ENCODE measurements around the gene DLL1.
"Not testable (repeated sequence)": the region's sequence is repeated elsewhere in the genome, so short reads cannot be mapped to it uniquely, and the experiment has no call there.

Gene DLL1

DNA sequence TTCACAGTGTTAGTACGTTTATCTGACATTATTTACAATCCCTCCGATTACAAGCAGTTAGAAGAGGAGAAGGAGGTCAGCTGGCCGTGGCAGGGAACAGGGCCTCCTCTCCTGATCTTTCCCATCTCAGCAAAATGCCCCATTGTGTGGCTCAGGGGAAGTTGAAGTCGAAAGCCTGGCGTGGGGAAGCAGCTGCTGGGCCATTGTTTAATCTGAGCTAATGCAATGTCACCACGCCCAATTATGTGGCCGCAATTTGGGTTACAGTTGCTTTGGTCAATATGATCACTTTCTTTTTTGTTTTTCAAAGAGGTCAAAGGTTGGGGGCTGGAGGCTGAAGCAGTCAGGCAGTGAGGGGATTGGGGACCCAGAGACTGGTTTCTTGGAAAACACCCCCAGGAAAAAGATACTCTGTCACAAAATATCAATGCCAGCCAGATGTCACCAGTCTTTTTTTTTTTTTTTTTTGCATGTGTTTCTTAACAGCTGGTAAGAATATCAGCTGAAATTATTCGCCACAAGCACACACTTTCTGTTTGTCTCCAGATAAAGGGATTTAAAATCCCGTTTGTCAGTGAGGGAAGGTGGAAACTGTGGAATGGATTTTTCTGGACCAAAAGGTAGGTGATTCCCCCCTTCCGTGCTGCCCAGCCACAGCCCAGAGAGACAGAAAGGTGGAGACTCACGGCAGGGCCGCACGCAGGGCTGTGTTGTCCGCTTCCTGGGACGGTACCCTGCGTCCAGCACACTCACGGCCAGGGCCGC, 24.6 kb downstream of the DLL1 start:
- no peak for DNase-seq (ENCODE audit: low read depth)

DNA sequence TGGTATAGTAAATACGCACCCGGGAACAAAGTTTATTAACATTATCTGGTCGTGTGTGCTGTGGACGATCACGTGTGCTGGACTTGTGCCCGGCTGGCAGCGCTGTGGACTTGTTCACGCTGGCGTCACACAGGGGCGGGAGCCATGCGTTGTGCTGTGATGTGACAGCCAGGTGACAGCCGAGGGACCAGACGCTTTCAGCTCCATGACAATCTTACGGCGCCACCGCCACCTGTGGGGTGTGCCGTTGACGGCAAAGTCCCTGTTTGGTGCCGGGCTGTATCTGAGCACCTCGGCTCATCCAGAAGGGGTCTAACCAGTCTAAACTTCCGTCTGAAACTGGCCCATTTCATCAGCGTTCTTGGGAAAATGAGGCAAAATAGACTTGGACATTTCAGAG, 25.2 kb downstream of the DLL1 start:
- no peak for DNase-seq (ENCODE audit: low read depth)

DNA sequence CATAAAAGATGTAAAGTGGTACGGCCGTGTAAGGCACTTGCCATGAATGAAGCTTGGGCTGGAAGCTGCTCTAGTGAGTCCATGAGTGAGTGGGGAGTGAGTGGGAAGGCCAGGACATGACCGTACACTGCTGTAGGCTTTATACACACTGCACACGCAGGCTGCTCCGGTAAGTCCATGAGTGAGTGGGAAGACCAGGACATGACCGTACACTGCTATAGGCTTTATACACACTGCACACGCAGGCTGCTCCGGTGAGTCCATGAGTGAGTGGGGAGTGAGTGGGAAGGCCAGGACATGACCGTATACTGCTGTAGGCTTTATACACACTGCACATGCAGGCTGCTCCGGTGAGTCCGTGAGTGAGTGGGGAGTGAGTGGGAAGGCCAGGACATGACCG, 26.2 kb downstream of the DLL1 start:
- not testable (repeated sequence) for DNase-seq (ENCODE audit: low read depth)

DNA sequence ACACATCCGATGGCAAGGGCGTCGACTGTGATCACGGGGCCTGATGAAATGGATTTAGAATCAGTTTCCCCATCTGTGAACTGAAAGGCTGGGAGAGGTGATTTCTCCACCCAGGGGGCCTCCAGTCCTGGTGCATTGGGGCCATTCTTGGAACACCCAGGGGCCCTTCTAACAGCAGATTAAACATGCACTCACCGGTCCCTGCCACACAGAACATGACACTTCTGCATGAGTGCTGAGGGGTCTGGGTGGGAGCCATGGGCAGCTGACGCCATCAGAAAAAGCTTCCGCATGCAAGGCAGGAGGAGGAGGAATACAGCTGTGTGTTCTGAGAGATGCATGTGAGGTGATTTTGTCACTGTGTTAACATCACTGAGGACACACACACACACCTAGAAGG, 26.8 kb downstream of the DLL1 start:
- no peak for DNase-seq (ENCODE audit: low read depth)

DNA sequence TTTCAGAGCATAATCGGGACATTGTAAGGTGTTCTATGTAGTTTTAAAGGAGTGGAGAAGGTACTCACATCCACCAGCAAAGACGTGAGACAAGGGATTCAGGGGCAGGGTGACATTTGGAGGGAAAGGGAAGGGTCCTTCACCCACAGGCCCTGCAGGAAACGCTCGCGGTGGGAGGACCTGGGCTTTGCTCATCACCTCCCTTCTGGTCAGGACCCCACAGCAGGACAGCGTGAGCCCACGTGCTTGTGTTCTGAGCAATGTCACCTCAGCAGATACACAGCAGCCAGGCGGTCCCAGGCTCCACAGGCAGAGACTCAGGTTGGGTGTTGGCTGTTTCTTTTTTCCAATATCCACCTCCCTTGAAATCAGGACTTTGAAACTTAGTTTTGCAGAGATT, 27.5 kb downstream of the DLL1 start:
- DNase-seq (ENCODE audit: low read depth) = no peak

DNA sequence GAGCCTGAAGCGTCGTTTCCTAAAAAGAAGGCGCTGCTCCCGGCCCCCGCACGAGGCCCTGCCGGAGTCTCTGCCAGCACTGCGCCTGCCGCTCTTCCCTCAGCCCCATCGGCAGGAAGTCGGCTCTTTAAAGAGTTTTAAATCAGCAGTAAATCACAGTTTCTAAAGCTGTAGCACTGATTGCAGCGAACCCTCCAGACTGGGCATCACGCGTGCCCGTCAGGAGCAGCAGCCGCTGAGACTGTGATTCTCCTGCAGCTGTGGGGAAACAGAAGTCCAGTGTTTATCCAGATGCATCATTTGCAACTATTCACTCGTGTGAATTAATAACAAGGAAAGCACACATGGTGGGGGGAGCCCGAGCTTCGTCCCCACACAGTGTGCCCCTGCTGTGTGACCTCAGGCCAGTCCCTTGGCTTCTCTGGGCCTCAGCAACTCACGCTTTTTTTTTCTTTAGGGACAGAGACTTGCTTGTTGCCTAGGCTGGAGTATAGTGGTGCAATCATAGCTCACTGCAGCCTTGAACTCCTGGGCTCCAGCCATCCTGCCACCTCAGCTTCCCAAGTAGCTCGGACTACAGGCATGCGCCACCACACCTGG, 28.3 kb downstream of the DLL1 start:
- no peak for DNase-seq (ENCODE audit: low read depth)

DNA sequence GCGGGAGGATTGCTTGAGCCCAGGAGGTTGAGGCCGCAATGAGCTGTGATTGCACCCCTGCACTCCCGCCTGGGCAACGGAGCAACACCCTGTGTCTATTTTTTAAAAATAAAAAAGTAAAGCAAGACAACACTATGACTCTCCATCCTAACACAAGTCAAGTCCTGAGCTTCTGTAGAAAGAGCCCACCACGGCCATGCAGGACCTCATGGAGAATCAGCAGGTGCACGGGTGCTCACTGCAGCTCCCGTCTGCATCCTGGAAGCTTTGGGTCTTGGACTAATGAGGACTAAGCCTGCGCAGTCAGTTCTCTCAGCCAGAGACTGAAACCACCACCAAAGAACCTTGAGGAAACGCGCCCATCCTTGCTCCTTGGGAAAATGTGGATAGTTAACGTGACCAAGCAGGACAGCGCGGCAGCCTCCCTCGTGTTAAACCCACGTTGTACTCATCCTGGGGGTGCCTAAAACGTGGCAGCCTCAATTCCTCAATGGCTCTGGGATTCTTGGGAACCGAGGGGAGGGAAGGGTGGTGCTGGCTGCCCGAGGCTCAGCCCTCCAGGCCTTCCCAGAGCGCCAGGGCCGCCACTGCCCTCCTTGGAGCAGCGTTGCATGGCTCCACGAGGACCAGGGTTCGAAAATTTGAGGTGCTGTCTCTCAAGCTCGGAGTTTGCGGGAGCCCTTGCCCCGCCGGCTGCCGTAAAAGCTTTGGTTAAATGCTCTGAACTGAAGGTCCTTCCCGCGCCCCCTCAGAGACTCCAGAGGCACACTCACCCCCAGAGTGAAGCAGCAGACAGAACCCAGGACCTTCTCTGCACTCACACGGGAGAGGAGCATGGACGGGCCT, 29.0 kb downstream of the DLL1 start:
- no peak for DNase-seq (ENCODE audit: low read depth)

DNA sequence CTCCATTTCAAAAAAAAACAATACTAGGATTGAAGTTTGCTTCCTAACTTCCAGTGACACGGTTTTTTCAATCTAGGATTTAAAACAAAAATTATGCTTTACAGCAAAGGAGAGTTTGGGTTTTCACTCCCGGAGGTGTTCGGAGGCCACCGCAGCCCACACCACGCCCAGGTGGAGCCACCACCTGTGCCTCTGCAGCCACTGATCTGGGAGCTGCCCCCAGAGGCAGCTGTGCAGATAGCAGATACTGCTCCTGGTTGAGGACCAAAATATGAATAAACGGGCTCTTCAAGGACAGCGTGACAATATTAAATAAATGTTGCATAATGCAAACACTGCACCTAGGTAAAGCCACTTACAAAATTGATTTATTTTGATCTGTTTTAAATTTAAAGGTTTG, 30.2 kb downstream of the DLL1 start:
- DNase-seq (ENCODE audit: low read depth) = no peak

DNA sequence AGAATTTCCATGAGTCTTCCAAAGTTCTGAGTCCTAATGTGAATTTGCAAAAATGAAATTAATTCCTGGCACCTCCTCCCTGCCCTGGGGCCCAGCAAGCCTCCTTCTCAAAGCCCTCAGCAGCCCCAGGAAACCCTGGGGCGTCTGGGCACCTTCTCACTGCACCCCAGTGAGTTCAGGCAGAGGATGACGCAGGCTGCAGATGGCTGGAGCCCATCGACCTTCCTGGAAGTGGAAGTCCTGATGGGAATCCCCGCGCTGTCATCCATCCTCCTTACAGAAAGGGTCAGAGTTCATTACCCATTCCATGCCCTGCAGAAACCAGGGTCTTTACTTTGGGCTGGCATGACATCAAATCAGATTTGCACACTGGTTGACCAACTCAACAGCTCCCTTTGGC, 31.6 kb downstream of the DLL1 start:
- no peak for DNase-seq (ENCODE audit: low read depth)

DNA sequence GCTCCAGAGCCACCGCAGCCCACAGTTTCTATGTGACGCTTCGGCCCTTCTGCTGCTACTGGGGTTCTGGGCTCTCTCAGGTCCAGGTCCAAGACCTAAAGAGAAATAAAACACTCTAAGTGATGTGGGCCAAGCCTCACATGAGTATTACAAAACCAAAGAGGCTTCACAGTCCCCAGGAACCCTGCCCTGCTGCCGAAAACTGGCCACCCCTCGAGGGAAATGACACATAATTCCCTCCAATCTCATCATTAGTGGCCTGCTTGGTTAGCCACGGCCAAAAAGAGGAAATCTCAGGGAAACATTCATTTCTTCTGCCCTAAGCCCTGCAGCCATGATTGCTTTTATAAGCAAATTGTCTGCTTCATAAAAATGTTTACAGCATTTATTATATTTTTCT, 32.5 kb downstream of the DLL1 start:
- no peak for DNase-seq (ENCODE audit: low read depth)

DNA sequence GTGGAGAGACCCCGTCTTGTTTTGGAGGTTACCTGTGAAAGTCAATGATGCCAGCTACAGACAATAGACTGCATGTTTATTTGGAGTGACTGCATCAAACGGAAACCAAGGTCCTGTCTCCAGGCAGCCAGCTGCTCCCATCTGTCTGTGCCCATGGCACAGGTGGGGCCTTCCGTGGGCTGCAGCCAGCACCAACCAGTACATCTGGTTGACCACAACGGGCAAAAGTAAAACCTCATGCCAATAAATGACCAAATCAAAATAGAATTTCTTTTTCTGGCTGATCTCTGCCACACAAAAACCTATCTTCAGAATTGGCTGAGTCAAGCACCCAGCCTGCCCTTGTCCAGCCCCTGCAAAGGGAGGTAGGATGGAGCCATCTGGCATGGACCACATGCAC, 33.5 kb downstream of the DLL1 start:
- DNase-seq (ENCODE audit: low read depth) = no peak

DNA sequence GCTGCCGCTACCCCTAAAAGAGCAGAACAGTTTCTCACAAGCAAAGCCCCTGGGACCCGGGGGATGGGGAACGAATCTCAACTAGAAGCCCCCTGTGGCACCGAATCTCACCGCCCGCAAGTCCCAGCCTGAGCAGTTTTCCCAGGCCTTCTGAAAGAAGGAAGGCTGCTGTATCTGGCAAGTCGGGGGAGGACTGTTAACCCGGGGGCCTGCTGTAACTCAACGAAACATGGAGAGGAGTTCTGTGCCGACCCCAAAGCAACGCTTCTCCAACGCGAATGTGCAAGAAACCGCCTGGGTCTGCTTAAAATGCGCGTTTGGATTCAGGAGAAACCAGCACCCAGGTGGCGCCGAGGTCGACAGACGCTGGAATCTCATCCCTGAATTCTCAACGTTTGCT, 34.2 kb downstream of the DLL1 start:
- DNase-seq (ENCODE audit: low read depth) = no peak

DNA sequence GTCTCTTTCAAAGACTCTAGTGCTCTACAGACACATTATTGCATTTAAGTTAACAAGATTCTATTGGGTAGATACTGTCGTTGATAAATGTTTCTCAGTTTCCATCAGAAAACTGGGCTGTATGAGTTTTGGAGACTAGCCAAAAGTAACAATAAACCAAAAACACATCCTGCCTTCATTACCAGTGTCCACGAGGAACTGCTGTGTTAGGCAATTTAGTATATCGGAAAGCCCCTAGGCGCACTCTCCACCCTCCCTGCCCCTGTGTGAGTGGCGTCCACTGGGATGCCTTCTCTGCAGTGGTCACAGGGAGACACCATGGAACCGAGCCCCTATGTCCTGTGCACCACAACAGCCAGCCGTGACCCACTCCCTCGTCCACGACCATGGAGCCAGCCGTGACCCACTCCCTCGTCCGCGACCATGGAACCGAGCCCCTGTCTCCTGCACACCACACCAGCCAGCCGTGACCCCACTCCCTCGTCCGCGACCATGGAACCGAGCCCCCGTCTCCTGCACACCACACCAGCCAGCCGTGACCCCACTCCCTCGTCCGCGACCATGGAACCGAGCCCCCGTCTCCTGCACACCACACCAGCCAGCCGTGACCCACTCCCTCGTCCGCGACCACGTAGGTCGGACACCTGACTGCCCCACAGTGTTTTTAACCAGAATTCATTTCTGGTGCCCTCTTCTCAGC, 35.3 kb downstream of the DLL1 start:
- DNase-seq (ENCODE audit: low read depth) = no peak

DNA sequence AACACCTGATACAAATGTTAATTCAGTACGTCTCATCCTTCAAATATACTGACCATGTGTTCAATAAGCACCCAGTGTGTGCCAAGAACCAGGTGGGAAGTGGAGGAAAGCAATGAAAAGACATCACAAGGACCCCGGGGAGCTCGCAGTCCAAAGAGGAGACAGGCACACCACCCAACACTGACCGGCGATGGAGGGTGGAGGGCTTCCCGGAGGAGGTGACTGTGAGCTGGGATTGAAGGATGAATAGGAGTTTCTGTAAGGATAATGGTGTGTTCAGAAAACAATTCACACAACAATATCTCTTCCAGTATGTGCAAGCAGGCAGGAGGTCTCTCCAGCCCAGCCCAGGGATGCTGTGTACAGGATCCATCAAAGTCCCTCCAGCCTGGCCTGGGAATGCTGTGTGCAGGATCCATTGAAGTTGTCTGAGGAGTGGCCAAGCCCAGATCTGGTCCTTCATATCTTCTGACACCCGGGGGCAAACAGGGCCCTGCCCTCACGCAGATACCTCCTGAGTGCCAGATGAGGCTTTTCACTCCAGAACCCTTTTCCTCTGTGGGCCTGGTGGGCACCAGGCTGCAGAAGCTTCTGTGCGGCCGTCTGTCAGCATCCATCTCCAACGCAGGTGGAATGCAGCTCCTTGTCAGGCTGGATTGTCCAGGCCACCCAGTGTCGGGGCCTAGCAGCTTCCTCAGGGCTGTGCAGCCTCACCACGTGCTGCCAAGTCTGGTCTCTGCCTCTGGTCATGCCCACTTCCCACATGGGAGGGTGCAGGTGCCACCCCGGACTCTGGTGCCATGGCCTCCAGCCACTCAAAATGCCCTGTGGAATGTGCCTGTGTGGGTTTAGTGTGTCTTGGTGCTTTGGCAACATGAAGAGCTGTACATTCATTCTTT, 36.3 kb downstream of the DLL1 start:
- no peak for DNase-seq (ENCODE audit: low read depth)

DNA sequence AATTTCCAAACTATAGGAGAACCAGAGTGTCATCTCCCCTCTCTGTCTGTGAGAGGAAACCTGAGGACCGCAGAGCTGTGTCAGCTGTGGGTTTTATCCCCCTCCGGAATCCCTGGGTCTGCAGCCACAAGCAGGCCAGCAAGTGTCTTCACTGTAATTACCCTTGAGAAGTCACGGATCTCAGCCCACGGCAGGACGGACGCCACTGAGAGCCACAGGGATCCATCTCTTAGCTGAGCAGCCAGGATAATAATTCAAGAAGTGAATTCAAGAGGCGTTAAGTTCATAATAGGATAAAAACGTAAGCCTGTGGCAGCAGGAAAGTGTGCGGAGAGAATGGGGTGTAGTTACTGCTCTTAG, 37.0 kb downstream of the DLL1 start:
- DNase-seq (ENCODE audit: low read depth) = no peak

DNA sequence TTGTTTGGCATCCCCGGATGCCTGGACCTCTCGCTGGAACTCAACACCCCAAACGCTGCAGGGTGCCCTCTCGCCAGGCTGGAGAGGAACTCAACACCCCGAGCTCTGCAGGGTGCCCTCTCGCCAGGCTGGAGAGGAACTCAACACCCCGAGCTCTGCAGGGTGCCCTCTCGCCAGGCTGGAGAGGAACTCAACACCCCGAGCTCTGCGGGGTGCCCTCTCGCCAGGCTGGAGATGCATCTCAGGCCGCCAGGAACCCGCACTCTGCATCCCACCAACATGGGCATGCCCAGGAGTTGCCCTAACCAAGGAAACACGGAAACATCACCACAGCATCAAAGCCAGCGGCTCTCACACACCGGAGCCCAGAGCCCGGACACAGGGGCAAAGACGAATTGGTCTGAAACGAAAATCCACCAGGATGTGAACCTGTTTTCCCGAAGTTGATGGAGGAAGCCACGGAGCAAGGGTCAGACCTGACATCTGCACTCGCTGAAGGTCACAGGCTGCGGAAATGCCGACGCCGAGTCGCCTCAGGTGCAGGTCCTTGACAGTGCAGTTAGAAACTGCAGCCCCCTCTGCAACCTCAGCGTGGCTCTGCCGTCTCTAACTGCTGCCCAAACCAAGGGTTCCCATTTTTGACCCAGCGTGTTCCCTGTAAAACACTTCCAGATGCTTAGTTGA, 37.5 kb downstream of the DLL1 start:
- DNase-seq (ENCODE audit: low read depth) = no peak

DNA sequence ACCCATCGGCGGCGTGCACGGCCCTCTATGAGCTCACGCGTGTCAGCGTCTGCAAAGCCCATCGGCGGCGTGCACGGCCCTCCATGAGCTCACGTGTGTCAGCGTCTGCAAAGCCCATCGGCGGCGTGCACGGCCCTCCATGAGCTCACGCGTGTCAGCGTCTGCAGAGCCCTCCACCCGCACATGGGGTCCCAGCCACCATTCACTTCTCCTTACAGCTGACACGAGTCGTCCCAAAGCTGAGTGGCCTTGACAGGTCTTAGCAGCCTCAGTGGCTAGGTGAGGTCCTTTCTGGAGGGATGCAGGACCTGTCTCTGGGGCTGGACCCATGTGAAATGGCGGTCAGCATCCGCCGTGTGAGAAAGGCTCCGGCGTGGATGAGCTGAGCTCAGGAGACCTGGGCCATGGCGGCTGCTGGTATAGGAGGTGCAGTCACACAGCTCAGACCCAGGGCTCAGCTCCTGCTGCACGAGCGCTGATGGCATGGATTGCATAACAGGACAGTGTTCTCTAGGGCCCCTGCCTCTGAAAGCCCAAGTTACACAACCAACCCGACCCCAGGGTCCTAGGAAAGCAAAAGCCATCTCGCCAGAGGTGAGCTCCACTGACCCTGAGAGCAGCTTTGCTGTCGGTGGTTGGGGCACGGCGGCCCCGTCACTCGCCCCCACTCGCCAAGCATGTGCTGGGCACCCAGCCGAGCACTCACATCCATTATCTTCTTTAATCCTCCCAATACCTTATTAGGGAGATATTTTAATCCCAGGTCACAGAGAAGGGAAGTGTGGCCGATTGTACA, 38.9 kb downstream of the DLL1 start:
- DNase-seq (ENCODE audit: low read depth) = no peak

DNA sequence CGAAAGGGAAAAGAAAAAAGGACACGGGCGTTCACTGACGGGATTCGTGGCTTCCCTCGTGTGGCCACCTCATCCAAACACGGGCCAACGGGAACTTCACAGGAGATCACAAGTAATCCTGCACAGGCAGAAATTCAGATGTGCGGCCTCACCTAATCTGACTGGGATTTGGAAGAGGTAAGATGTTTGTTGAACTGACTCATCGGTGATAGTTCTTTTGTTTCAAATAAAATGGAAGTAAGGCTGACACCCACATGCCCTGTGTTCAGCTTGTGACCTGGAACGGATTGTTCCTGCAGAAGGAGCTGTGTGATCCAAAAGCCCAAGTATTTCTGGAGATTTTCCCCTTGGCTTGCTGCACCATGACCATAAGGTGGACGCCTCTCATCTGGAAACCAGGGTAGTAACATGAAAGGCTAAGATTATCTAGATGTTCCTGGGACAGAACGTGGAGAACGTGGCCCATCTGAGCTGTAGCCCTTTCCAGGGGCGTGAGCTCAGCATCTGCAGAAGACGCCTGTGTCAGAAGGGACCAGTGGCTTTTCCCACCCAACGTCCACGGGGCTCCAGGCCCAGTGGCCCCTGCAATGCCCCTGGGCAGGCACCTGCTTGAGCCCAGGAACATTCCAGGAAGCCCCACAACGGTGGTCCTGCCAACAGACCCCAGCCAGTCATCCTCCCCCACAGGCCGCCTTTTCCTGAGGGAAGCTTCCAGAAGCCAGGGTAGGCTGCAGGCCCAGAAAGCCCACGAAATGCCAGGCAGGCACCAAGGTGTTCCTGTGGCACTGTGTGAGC, 39.7 kb downstream of the DLL1 start:
- DNase-seq (ENCODE audit: low read depth) = no peak

DNA sequence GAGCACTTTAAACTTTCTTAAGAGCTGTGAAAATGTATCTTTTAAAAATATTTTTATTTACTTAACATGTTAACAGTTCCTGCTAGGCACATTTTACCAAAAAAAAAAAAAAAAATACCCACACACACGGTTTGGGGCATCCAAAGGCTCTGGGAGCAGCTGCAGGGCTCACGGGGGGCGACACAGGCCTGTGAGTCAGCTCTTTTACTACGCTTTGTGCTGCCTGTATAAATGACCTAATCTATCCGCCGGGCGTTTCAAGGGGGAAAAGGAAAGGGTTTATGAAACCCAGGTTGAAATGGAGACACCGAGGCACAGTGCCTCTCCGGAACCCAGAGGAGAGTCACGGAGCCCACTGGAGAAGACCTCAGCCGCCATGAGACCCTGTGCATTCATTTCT, 40.4 kb downstream of the DLL1 start:
- DNase-seq (ENCODE audit: low read depth) = no peak

All from stimulated activated CD8-positive, alpha-beta memory T cell treated with anti-CD3 and anti-CD28 coated beads, Interleukin-4, amount 100 ng/mL, for 24 hours (primary cell).